GM12878 (cell line): ENCODE results near the gene WDR45B. TPM values are rescaled to one million over a fixed set of nuclear protein-coding genes. Genes with fewer than 3 reads are reported as not detected.

Experiments
- ATAC-seq: fragments of 200-7000 bp; cut with Tn5 transposase; 3 replicates; pipeline ENCODE4 v1.9.1; 2020; ENCODE audit warnings: mild to moderate bottlenecking, moderate library complexity
- BruUV-seq: library from RNA; stranded (reverse); fragments of 400-500 nt; replicated peaks from 2 replicates; lab custom pipeline; 2021; lab: Mats Ljungman, UMichigan
- CTCF ChIA-PET: fragments of 300-600 bp; sonication (Branson Sonifier 250); formaldehyde crosslinking; extraction: SDS; loops from one replicate; lab custom pipeline; 2021; ENCODE audit warnings: inconsistent platforms; lab: Yijun Ruan, JAX
- POLR2A ChIA-PET: fragments of 350-600 bp; formaldehyde crosslinking; extraction: SDS; loops from one replicate; lab custom pipeline; 2021; ENCODE audit warnings: inconsistent platforms; lab: Charles Lee
- RAD21 ChIA-PET: fragments of 300-600 bp; sonication (Branson Sonifier 250); formaldehyde crosslinking; loops from one replicate; lab custom pipeline; 2023; ENCODE audit warnings: antibody characterized with exemption; ENCODE audit not compliant: unreplicated experiment; lab: Charles Lee
- SMC1A ChIA-PET: fragments of 300-600 bp; sonication (Branson Sonifier 250); formaldehyde crosslinking; loops from one replicate; lab custom pipeline; 2023; ENCODE audit not compliant: unreplicated experiment, uncharacterized antibody; lab: Charles Lee
- DNase-seq: peaks from one replicate; pipeline ENCODE4 v3.0.0-alpha.2; 2011; ENCODE audit warnings: low read depth, low spot score
- FAIRE-seq: peaks from 3 replicates; lab custom pipeline; 2011; peaks lifted over from hg19 to GRCh38; lab: Jason Lieb, UNC
- H2AFZ ChIP-seq: 2 replicates; pipeline ENCODE4 v1.6.0; 2011; ENCODE audit warnings: low read depth, low read length, control low read depth; ENCODE audit not compliant: control insufficient read depth
- H3K27ac ChIP-seq: 2 replicates; pipeline ENCODE4 v1.5.1; 2011; ENCODE audit warnings: control low read depth; ENCODE audit not compliant: control insufficient read depth, insufficient read depth
- H3K27me3 ChIP-seq, 2 experiments: replicated peaks in 1 of 2; 2 replicates each; pipeline versions ENCODE4 v1.6.0 to v1.6.1; 2011; ENCODE audit warnings: low read length in 1 of 2; ENCODE audit not compliant: control insufficient read depth in 2 of 2, insufficient read depth in 2 of 2
- H3K36me3 ChIP-seq, 2 experiments: 2 replicates each; pipeline ENCODE4 v1.5.1; 2011; ENCODE audit warnings: low read length in 1 of 2; ENCODE audit not compliant: control insufficient read depth in 2 of 2, insufficient read depth in 2 of 2
- H3K4me1 ChIP-seq: 2 replicates; pipeline ENCODE4 v1.6.1; 2011; ENCODE audit warnings: mild to moderate bottlenecking, low read length, moderate library complexity, mixed read lengths; ENCODE audit not compliant: control insufficient read depth, insufficient read depth
- H3K4me2 ChIP-seq: 2 replicates; pipeline ENCODE4 v1.6.0; 2011; ENCODE audit warnings: control low read depth; ENCODE audit not compliant: control insufficient read depth, insufficient read depth
- H3K4me3 ChIP-seq: fragments of 200-600 bp; sonication (generic); 2 replicates; pipeline ENCODE4 v1.5.1; 2016
- H3K79me2 ChIP-seq: 2 replicates; pipeline ENCODE4 v1.6.0; 2011; ENCODE audit warnings: low read length; ENCODE audit not compliant: control insufficient read depth, insufficient read depth
- H3K9ac ChIP-seq: 2 replicates; pipeline ENCODE4 v1.8.0; 2011; ENCODE audit warnings: low read length, control low read depth, mixed read lengths; ENCODE audit not compliant: control insufficient read depth, insufficient read depth
- H3K9me3 ChIP-seq: replicated peaks from 3 replicates; pipeline ENCODE4 v1.5.1; 2011; ENCODE audit warnings: mild to moderate bottlenecking, low read length; ENCODE audit not compliant: control insufficient read depth, insufficient read depth
- H4K20me1 ChIP-seq: 2 replicates; pipeline ENCODE4 v1.6.0; 2011; ENCODE audit not compliant: control insufficient read depth, insufficient read depth
- BCL11A ChIP-seq: IDR thresholded peaks from 2 replicates; pipeline ENCODE4 v1.6.1; 2011; ENCODE audit warnings: low read depth, low read length
- BCL3 ChIP-seq: IDR thresholded peaks from 2 replicates; pipeline ENCODE4 v1.6.1; 2011; ENCODE audit warnings: borderline replicate concordance, low read depth, mild to moderate bottlenecking, moderate library complexity, low read length; ENCODE audit not compliant: insufficient read depth, poor library complexity, severe bottlenecking
- CBX3 ChIP-seq: fragments of 200-600 bp; sonication (generic); IDR thresholded peaks from 2 replicates; pipeline ENCODE4 v1.6.1; 2016; ENCODE audit warnings: low read depth, borderline replicate concordance
- CBX5 ChIP-seq: sonication (generic); IDR thresholded peaks from 2 replicates; pipeline ENCODE4 v1.6.1; 2016; ENCODE audit warnings: low read depth, moderate library complexity, mild to moderate bottlenecking, inconsistent platforms
- HDAC2 ChIP-seq: fragments of 200-600 bp; sonication (generic); IDR thresholded peaks from 2 replicates; pipeline ENCODE4 v1.6.1; 2017
- HDAC6 ChIP-seq: fragments of 200-600 bp; sonication (generic); IDR thresholded peaks from one replicate; pipeline ENCODE4 v1.8.0; 2017; ENCODE audit warnings: antibody characterized with exemption; ENCODE audit not compliant: unreplicated experiment
- MTA2 ChIP-seq: fragments of 450-650 bp; IDR thresholded peaks from 2 replicates; pipeline ENCODE4 v1.6.1; 2016; ENCODE audit warnings: low read depth, mild to moderate bottlenecking, moderate library complexity
- POLR2A ChIP-seq: IDR thresholded peaks from 2 replicates; pipeline ENCODE4 v1.6.1; 2011; ENCODE audit warnings: low read depth, mild to moderate bottlenecking, low read length
- POLR2AphosphoS2 ChIP-seq: IDR thresholded peaks from 2 replicates; pipeline ENCODE4 v1.6.1; 2011; ENCODE audit warnings: low read depth, mild to moderate bottlenecking, low read length, improper control_type of control experiment, moderate library complexity
- RELB ChIP-seq: fragments of 450-650 bp; IDR thresholded peaks from 2 replicates; pipeline ENCODE4 v1.6.1; 2017; ENCODE audit warnings: low read depth, mild to moderate bottlenecking, moderate library complexity
- RUNX3 ChIP-seq: IDR thresholded peaks from 2 replicates; pipeline ENCODE4 v1.6.1; 2012; ENCODE audit warnings: low read length, inconsistent platforms
- SMARCA5 ChIP-seq: fragments of 450-650 bp; IDR thresholded peaks from 2 replicates; pipeline ENCODE4 v1.6.1; 2017; ENCODE audit warnings: mild to moderate bottlenecking
- WGBS: methylation state at CpG from one replicate; pipeline ENCODE4 v1.1.6; 2016; ENCODE audit warnings: low lambda C conversion rate; ENCODE audit not compliant: insufficient replicate concordance, insufficient coverage; ENCODE audit errors: missing lambda C conversion rate; 5-methylcytosine and 5-hydroxymethylcytosine counted together
- in situ Hi-C: fragments of 300-500 bp; cut with MboI; formaldehyde crosslinking; loops from 9 replicates; pipeline ENCODE4 v1.14.3; 2018; ENCODE audit warnings: mixed read lengths
- intact Hi-C: fragments of 100-400 bp; cut with micrococcal nuclease; formaldehyde crosslinking; loops from one replicate; pipeline ENCODE4 v1.14.2; 2022; ENCODE audit not compliant: unreplicated experiment
- polyA plus RNA-seq, 11 experiments: library from polyadenylated mRNA; depleted of rRNA in 4 of 11; unstranded in 6 of 11; stranded (reverse) in 5 of 11; fragments of >200 nt; fragmentation: Nextera tagmentation in 4 of 11; fragmentation: Illumina TruSeq in 1 of 11; extraction: Ambion mirVana in 4 of 11; extraction: Trizol in 1 of 11; gene quantifications; 1 replicate in 1 of 11; 2 replicates in 10 of 11; pipeline versions ENCODE4 v1.2.1 to v1.2.3, GENCODE V29; 2011 to 2016; ENCODE audit warnings: inconsistent platforms in 2 of 11, missing spikeins in 2 of 11, low read depth in 1 of 11
- total RNA-seq, 4 experiments: library from RNA; depleted of rRNA in 3 of 4; stranded (reverse); fragments of >200 nt in 3 of 4; fragmentation: Illumina TruSeq in 1 of 4; extraction: Trizol in 1 of 4; gene quantifications; 2 replicates each; pipeline versions ENCODE4 v1.2.1 to v1.2.3, GENCODE V29; 2013 to 2021
- TF ChIP-seq, protein P1 (sequence below): fragments of 450-650 bp; formaldehyde crosslinking; IDR thresholded peaks from 2 replicates; pipeline ENCODE4 v1.4.0; 2022; ENCODE audit warnings: mild to moderate bottlenecking, moderate library complexity

WDR45B gene
- total and polyA plus RNA-seq, 10 of the 15 experiments (the other 5 are each of a cell fraction or from before 2014, with no cell fraction given): 1.0 to 73.7 (median 26.6) TPM

- TF ChIP-seq, protein P1, sequence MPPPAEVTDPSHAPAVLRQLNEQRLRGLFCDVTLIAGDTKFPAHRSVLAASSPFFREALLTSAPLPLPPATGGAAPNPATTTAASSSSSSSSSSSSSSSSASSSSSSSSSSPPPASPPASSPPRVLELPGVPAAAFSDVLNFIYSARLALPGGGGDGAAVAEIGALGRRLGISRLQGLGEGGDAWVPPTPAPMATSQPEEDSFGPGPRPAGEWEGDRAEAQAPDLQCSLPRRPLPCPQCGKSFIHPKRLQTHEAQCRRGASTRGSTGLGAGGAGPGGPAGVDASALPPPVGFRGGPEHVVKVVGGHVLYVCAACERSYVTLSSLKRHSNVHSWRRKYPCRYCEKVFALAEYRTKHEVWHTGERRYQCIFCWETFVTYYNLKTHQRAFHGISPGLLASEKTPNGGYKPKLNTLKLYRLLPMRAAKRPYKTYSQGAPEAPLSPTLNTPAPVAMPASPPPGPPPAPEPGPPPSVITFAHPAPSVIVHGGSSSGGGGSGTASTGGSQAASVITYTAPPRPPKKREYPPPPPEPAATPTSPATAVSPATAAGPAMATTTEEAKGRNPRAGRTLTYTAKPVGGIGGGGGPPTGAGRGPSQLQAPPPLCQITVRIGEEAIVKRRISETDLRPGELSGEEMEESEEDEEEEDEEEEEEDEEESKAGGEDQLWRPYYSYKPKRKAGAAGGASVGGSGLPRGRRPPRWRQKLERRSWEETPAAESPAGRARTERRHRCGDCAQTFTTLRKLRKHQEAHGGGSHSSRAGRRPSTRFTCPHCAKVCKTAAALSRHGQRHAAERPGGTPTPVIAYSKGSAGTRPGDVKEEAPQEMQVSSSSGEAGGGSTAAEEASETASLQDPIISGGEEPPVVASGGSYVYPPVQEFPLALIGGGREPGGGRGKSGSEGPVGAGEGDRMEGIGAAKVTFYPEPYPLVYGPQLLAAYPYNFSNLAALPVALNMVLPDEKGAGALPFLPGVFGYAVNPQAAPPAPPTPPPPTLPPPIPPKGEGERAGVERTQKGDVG (CRISPR knock-in tag): no peak
- TF ChIP-seq BCL3 (no peak), RUNX3 (no peak), SMARCA5 (no peak)
Measured at GRCh38 chr17:82679586-82680465, 31.6 kb upstream of the WDR45B start (continued).

- ChIA-PET RAD21 (no interaction called here), CTCF (no interaction called here), SMC1A (no interaction called here), POLR2A (interaction anchor here (0.7 kb wide), 1 partner anchor 15 kb away, joined by 6 read pairs; no protein-coding TSS in a partner anchor)
- H3K9ac ChIP-seq: no peak overlapping the region
- FAIRE-seq: no peak
- H3K27ac ChIP-seq: no peak overlapping the region
- intact Hi-C loops: no loop called here
- H3K36me3 ChIP-seq: no peaks in the 10 kb centered on the region
- H4K20me1 ChIP-seq: no peaks in the 10 kb centered on the region
- no peak for ATAC-seq
- H3K4me3 ChIP-seq: no peak overlapping the region
- no peaks in the 10 kb centered on the region for H3K79me2 ChIP-seq
- DNase-seq: no peak
- 71% methylated on average over 13 of the region's 14 CpGs for WGBS
- no peak overlapping the region for H3K4me2 ChIP-seq
- no peak overlapping the region for H2AFZ ChIP-seq
- in situ Hi-C loops: no loop called here
- H3K27me3 ChIP-seq: no peaks in the 10 kb centered on the region
- no TSS peak for BruUV-seq
- TF ChIP-seq BCL11A (no peak), POLR2A (no peak), RELB (no peak), HDAC6 (no peak), CBX5 (no peak), CBX3 (no peak), MTA2 (no peak), POLR2AphosphoS2 (no peak), SMARCA5 (no peak), HDAC2 (no peak)
- H3K9me3 ChIP-seq: no peaks in the 10 kb centered on the region
- no peaks in the 10 kb centered on the region for H3K4me1 ChIP-seq
Measured at GRCh38 chr17:82678265-82678891, 30.1 kb upstream of the WDR45B start.
